ENCODE measurements around the gene VEGFC.

Gene VEGFC

GRCh38 chr4:176795441-176795840 lies 2.7 kb upstream of the VEGFC start:
- no peak for DNase-seq (ENCODE audit: low spot score)

GRCh38 chr4:176794651-176795050 lies 1.9 kb upstream of the VEGFC start:
- no peak for DNase-seq (ENCODE audit: low spot score)

GRCh38 chr4:176794151-176794550 lies 1.4 kb upstream of the VEGFC start:
- DNase-seq (ENCODE audit: low spot score): peak; percentile 72

- DNase-seq (ENCODE audit: low spot score): no peak
Observed at GRCh38 chr4:176793060-176793605, 411 bp upstream of the VEGFC start.

- peak; percentile 58 for DNase-seq (ENCODE audit: low spot score)
Observed at GRCh38 chr4:176791591-176792325, 964 bp downstream of the VEGFC start.

GRCh38 chr4:176790398-176790797 lies 2.3 kb downstream of the VEGFC start:
- no peak for DNase-seq (ENCODE audit: low spot score)

- DNase-seq (ENCODE audit: low spot score): peak; percentile 52
Observed at GRCh38 chr4:176789955-176790354, 2.8 kb downstream of the VEGFC start.

GRCh38 chr4:176788971-176789370 lies 3.8 kb downstream of the VEGFC start:
- DNase-seq (ENCODE audit: low spot score): no peak

GRCh38 chr4:176788248-176788647 lies 4.5 kb downstream of the VEGFC start:
- no peak for DNase-seq (ENCODE audit: low spot score)

- DNase-seq (ENCODE audit: low spot score): no peak
Observed at GRCh38 chr4:176784816-176785215, 7.9 kb downstream of the VEGFC start.

GRCh38 chr4:176782794-176783193 lies 9.9 kb downstream of the VEGFC start:
- peak; percentile 39 for DNase-seq (ENCODE audit: low spot score)

GRCh38 chr4:176782191-176782590 lies 10.5 kb downstream of the VEGFC start:
- no peak for DNase-seq (ENCODE audit: low spot score)

GRCh38 chr4:176781739-176782100 lies 11.0 kb downstream of the VEGFC start:
- no peak for DNase-seq (ENCODE audit: low spot score)

- DNase-seq (ENCODE audit: low spot score): no peak
Observed at GRCh38 chr4:176780995-176781738, 11.6 kb downstream of the VEGFC start.

- no peak for DNase-seq (ENCODE audit: low spot score)
Observed at GRCh38 chr4:176779421-176779820, 13.3 kb downstream of the VEGFC start.

GRCh38 chr4:176778491-176778890 lies 14.2 kb downstream of the VEGFC start:
- peak; percentile 40 for DNase-seq (ENCODE audit: low spot score)

GRCh38 chr4:176778063-176778462 lies 14.7 kb downstream of the VEGFC start:
- DNase-seq (ENCODE audit: low spot score): peak; percentile 54

GRCh38 chr4:176775338-176775737 lies 17.4 kb downstream of the VEGFC start:
- no peak for DNase-seq (ENCODE audit: low spot score)

GRCh38 chr4:176774852-176775251 lies 17.9 kb downstream of the VEGFC start:
- no peak for DNase-seq (ENCODE audit: low spot score)

GRCh38 chr4:176769514-176769913 lies 23.2 kb downstream of the VEGFC start:
- DNase-seq (ENCODE audit: low spot score): peak; percentile 58

- peak; percentile 21 for DNase-seq (ENCODE audit: low spot score)
Observed at GRCh38 chr4:176767183-176767582, 25.5 kb downstream of the VEGFC start.

GRCh38 chr4:176762661-176763308 lies 29.9 kb downstream of the VEGFC start:
- no peak for DNase-seq (ENCODE audit: low spot score)

- no peak for DNase-seq (ENCODE audit: low spot score)
Observed at GRCh38 chr4:176761872-176762271, 30.9 kb downstream of the VEGFC start.
